ENCODE data around the gene PPM1D. TPM values are rescaled to one million over a fixed set of nuclear protein-coding genes. Genes with fewer than 3 reads are reported as not detected.

Gene PPM1D
- total RNA-seq, 1 donor from 2014 or later = 28.7 TPM

DNA sequence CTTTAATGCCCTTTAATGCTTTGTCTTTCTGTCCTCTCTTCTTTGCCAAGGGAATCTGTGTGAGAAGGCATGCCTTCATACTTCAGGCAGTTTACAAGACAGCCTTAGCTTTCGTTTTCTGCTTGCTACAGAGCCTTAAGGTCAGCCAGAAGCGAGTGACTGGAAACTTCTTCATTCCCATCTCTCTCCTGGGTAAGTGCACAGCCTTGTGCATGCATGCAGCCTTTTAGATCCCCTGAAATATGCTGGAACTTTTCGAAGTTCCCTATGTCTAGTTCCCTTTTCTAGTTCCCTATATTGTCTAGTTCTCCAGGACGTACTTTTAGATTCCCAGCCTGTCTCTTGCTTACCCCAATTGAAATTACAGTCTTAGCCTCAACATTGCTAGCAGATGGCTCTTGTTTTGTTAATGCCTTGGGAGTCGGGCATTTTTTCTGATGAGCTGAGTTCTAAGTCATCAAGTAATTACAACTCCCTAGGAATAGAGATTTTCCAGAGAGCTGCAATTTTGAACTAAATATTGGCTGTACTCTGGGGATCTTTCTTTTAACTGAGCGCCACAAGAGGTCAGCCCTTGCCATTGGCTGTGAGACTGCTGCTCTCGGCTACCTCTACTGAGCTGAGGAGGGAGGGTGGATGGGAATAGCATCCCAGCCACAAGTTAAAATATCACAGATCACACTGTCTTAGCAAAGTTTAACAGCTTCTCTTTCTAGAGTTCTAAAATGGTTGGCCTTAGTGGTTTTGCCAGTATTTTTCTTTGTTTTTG lies 22.7 kb upstream of the PPM1D start:
- peak overlapping the region; percentile 43 for H2AFZ ChIP-seq (ENCODE audit: low read depth, low read length)
- peaks cover 2% of the 10 kb centered on the region for H3K36me3 Mint-ChIP-seq (ENCODE audit: low read depth, unreplicated experiment)
- H3K27ac Mint-ChIP-seq (ENCODE audit: unreplicated experiment) = no peak overlapping the region
- TF ChIP-seq EZH2 (IDR thresholded peaks at IDR 0.05; ENCODE audit: insufficient read depth, low read length) = no peak
- TF ChIP-seq, protein P1, sequence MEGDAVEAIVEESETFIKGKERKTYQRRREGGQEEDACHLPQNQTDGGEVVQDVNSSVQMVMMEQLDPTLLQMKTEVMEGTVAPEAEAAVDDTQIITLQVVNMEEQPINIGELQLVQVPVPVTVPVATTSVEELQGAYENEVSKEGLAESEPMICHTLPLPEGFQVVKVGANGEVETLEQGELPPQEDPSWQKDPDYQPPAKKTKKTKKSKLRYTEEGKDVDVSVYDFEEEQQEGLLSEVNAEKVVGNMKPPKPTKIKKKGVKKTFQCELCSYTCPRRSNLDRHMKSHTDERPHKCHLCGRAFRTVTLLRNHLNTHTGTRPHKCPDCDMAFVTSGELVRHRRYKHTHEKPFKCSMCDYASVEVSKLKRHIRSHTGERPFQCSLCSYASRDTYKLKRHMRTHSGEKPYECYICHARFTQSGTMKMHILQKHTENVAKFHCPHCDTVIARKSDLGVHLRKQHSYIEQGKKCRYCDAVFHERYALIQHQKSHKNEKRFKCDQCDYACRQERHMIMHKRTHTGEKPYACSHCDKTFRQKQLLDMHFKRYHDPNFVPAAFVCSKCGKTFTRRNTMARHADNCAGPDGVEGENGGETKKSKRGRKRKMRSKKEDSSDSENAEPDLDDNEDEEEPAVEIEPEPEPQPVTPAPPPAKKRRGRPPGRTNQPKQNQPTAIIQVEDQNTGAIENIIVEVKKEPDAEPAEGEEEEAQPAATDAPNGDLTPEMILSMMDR (IDR thresholded peaks at IDR 0.05; ENCODE audit: insufficient read depth, low read depth, low read length) = no peak
- peaks cover 16% of the 10 kb centered on the region for H3K4me1 ChIP-seq (ENCODE audit: insufficient read depth, low read length)
- H3K4me2 ChIP-seq (ENCODE audit: low read length) = peak overlapping the region; percentile 71
- peak overlapping the region; percentile 16 for H3K9ac ChIP-seq (ENCODE audit: low read length)
- peaks cover 21% of the 10 kb centered on the region for H3K4me1 Mint-ChIP-seq (ENCODE audit: low read depth, unreplicated experiment)
- no peak overlapping the region for H3K4me3 ChIP-seq (ENCODE audit: insufficient read depth, low read depth, low read length)
- DNase-seq (ENCODE audit: low read depth) = peak; percentile 24
- no peaks in the 10 kb centered on the region for H3K27me3 ChIP-seq (ENCODE audit: insufficient read depth, low read length)
- no peaks in the 10 kb centered on the region for H4K20me1 ChIP-seq (ENCODE audit: insufficient read depth, low read length)
- no peak overlapping the region for H3K4me3 Mint-ChIP-seq (ENCODE audit: unreplicated experiment)
- peaks cover 3% of the 10 kb centered on the region for H3K9me3 Mint-ChIP-seq (ENCODE audit: unreplicated experiment)
- no peaks in the 10 kb centered on the region for H3K36me3 ChIP-seq (ENCODE audit: insufficient read depth, low read length)
- peak; percentile 26 for FAIRE-seq
- H3K27me3 Mint-ChIP-seq (ENCODE audit: low read depth, unreplicated experiment) = no peaks in the 10 kb centered on the region
- no peak overlapping the region for H3K27ac ChIP-seq (ENCODE audit: low read depth, low read length)
- H3K79me2 ChIP-seq (ENCODE audit: insufficient read depth, low read length) = no peaks in the 10 kb centered on the region
- H3K9me3 ChIP-seq (ENCODE audit: insufficient read depth, low read depth, low read length) = no peaks in the 10 kb centered on the region

GRCh38 chr17:60579090-60579489 lies 20.9 kb upstream of the PPM1D start:
- H3K4me3 Mint-ChIP-seq (ENCODE audit: unreplicated experiment) = no peak overlapping the region
- no peak for TF ChIP-seq EZH2 (IDR thresholded peaks at IDR 0.05; ENCODE audit: insufficient read depth, low read length)
- TF ChIP-seq, protein P1 (IDR thresholded peaks at IDR 0.05; ENCODE audit: insufficient read depth, low read depth, low read length) = no peak

DNA sequence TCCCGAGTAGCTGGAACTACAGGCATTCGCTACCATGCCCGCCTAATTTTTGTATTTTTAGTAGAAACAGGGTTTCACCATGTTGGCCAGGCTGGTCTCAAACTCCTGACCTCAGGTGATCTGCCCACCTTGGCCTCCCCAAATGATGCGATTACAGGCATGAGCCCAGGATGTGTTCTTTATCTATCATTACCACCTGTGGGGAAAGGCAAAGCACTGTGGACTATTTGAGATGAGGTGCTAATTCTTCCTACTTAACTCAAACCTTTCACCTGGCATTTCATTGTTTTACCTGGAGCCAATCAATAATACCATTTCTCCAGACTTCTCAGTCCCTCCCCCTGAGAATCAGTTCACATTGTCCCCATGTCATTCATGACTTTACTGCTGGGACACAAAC lies 20.4 kb upstream of the PPM1D start:
- no peak for FAIRE-seq
- Histone ChIP-seq H3K36me3 (ENCODE audit: insufficient read depth, low read length) (no peaks in the 10 kb centered on the region), H3K9ac (ENCODE audit: low read length) (no peak overlapping the region), H3K4me1 (ENCODE audit: insufficient read depth, low read length) (no peaks in the 10 kb centered on the region), H3K27ac (ENCODE audit: low read depth, low read length) (no peak overlapping the region), H3K79me2 (ENCODE audit: insufficient read depth, low read length) (no peaks in the 10 kb centered on the region), H3K4me2 (ENCODE audit: low read length) (no peak overlapping the region), H3K27me3 (ENCODE audit: insufficient read depth, low read length) (peaks cover 3% of the 10 kb centered on the region), H3K4me3 (ENCODE audit: insufficient read depth, low read depth, low read length) (no peak overlapping the region), H3K9me3 (ENCODE audit: insufficient read depth, low read depth, low read length) (no peaks in the 10 kb centered on the region), H2AFZ (ENCODE audit: low read depth, low read length) (no peak overlapping the region), H4K20me1 (ENCODE audit: insufficient read depth, low read length) (no peaks in the 10 kb centered on the region)
- H3K4me3 Mint-ChIP-seq (ENCODE audit: unreplicated experiment) = no peak overlapping the region
- peaks cover 2% of the 10 kb centered on the region for H3K36me3 Mint-ChIP-seq (ENCODE audit: low read depth, unreplicated experiment)
- no peaks in the 10 kb centered on the region for H3K27me3 Mint-ChIP-seq (ENCODE audit: low read depth, unreplicated experiment)
- H3K4me1 Mint-ChIP-seq (ENCODE audit: low read depth, unreplicated experiment) = peaks cover 8% of the 10 kb centered on the region
- DNase-seq (ENCODE audit: low read depth) = no peak
- H3K27ac Mint-ChIP-seq (ENCODE audit: unreplicated experiment) = no peak overlapping the region
- TF ChIP-seq EZH2 (IDR thresholded peaks at IDR 0.05; ENCODE audit: insufficient read depth, low read length) = no peak
- TF ChIP-seq, protein P1 (IDR thresholded peaks at IDR 0.05; ENCODE audit: insufficient read depth, low read depth, low read length) = no peak
- H3K9me3 Mint-ChIP-seq (ENCODE audit: unreplicated experiment) = peaks cover 3% of the 10 kb centered on the region

More at GRCh38 chr17:60579090-60579489, 20.9 kb upstream of the PPM1D start:
- H3K4me1 Mint-ChIP-seq (ENCODE audit: low read depth, unreplicated experiment) = peaks cover 8% of the 10 kb centered on the region
- H3K27me3 Mint-ChIP-seq (ENCODE audit: low read depth, unreplicated experiment) = no peaks in the 10 kb centered on the region
- Histone ChIP-seq H3K9ac (ENCODE audit: low read length) (no peak overlapping the region), H3K27ac (ENCODE audit: low read depth, low read length) (no peak overlapping the region), H4K20me1 (ENCODE audit: insufficient read depth, low read length) (no peaks in the 10 kb centered on the region), H3K36me3 (ENCODE audit: insufficient read depth, low read length) (no peaks in the 10 kb centered on the region), H3K4me2 (ENCODE audit: low read length) (no peak overlapping the region), H3K9me3 (ENCODE audit: insufficient read depth, low read depth, low read length) (no peaks in the 10 kb centered on the region), H3K4me1 (ENCODE audit: insufficient read depth, low read length) (no peaks in the 10 kb centered on the region), H3K27me3 (ENCODE audit: insufficient read depth, low read length) (peaks cover 3% of the 10 kb centered on the region), H3K4me3 (ENCODE audit: insufficient read depth, low read depth, low read length) (no peak overlapping the region), H2AFZ (ENCODE audit: low read depth, low read length) (no peak overlapping the region), H3K79me2 (ENCODE audit: insufficient read depth, low read length) (no peaks in the 10 kb centered on the region)
- no peak for FAIRE-seq
- peaks cover 3% of the 10 kb centered on the region for H3K9me3 Mint-ChIP-seq (ENCODE audit: unreplicated experiment)
- no peak overlapping the region for H3K27ac Mint-ChIP-seq (ENCODE audit: unreplicated experiment)
- no peak for DNase-seq (ENCODE audit: low read depth)
- H3K36me3 Mint-ChIP-seq (ENCODE audit: low read depth, unreplicated experiment) = peaks cover 2% of the 10 kb centered on the region
